ENCODE measurements around the gene BDKRB2. TPM values are rescaled to one million over a fixed set of nuclear protein-coding genes. Genes with fewer than 3 reads are reported as not detected.

Gene BDKRB2
- total and polyA plus RNA-seq, 2 donors (not counting 1 experiment from before 2014, with no cell fraction given), result 24.0 to 91.5 TPM

- no peak overlapping the region for H3K4me3 ChIP-seq (replicated peaks in 1 of 4; ENCODE audit: control extremely low read depth in 1 of 4, insufficient read depth in 1 of 4, low read depth in 3 of 4, low read length in 4 of 4)
- no peak overlapping the region for H3K27ac ChIP-seq (ENCODE audit: insufficient read depth, low read length)
- TF ChIP-seq, protein P1, sequence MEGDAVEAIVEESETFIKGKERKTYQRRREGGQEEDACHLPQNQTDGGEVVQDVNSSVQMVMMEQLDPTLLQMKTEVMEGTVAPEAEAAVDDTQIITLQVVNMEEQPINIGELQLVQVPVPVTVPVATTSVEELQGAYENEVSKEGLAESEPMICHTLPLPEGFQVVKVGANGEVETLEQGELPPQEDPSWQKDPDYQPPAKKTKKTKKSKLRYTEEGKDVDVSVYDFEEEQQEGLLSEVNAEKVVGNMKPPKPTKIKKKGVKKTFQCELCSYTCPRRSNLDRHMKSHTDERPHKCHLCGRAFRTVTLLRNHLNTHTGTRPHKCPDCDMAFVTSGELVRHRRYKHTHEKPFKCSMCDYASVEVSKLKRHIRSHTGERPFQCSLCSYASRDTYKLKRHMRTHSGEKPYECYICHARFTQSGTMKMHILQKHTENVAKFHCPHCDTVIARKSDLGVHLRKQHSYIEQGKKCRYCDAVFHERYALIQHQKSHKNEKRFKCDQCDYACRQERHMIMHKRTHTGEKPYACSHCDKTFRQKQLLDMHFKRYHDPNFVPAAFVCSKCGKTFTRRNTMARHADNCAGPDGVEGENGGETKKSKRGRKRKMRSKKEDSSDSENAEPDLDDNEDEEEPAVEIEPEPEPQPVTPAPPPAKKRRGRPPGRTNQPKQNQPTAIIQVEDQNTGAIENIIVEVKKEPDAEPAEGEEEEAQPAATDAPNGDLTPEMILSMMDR (conservative IDR thresholded peaks at IDR 0.05 in 1 of 2, IDR thresholded peaks at IDR 0.05 in 1 of 2; ENCODE audit: low read depth in 1 of 2, low read length in 2 of 2), result no peak
- TF ChIP-seq EZH2 (IDR thresholded peaks at IDR 0.05; ENCODE audit: low read length, missing control alignments), result no peak
- no peaks in the 10 kb centered on the region for H3K9me3 ChIP-seq (ENCODE audit: control insufficient read depth, insufficient read depth, low read depth, low read length)
- H2AFZ ChIP-seq (ENCODE audit: low read length), result no peak overlapping the region
- no peaks in the 10 kb centered on the region for H3K4me1 ChIP-seq (ENCODE audit: control insufficient read depth, extremely low read depth, insufficient read depth, low read length)
- no peaks in the 10 kb centered on the region for H4K20me1 ChIP-seq (ENCODE audit: control insufficient read depth, extremely low read depth, insufficient read depth, low read length)
- H3K4me2 ChIP-seq (ENCODE audit: extremely low read depth, insufficient read depth, low read length), result no peak overlapping the region
- DNase-seq (ENCODE audit: low read depth in 2 of 2), result no peak
- H3K9ac ChIP-seq (ENCODE audit: insufficient read depth, low read length), result no peak overlapping the region
- H3K36me3 ChIP-seq (ENCODE audit: control insufficient read depth, insufficient read depth, low read length), result no peaks in the 10 kb centered on the region
- H3K27me3 ChIP-seq (ENCODE audit: control insufficient read depth, insufficient read depth, low read length), result no peaks in the 10 kb centered on the region
- no peaks in the 10 kb centered on the region for H3K79me2 ChIP-seq (ENCODE audit: control insufficient read depth, insufficient read depth, low read length)
Measured at GRCh38 chr14:96160913-96161310, 43.7 kb upstream of the BDKRB2 start.

DNA sequence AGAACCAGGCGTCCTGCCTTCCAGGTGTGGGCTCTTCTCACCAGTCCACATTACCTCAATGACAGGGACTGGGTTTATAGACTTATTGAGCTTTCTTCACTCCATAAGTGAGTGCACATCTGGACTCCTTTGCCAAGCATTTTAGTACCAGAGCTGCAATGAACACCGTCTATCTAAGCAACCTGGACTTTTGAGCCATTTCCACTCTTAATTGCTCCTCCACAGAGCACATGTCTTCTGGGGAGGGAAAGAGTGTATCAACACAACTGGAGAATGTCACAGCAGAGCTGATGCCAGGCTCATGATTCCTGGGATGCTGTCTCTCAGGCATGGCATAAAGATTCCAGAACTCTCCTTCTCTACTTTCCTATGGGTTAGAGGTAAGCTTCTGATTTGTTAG, 43.0 kb upstream of the BDKRB2 start:
- H3K9ac ChIP-seq (ENCODE audit: insufficient read depth, low read length), result no peak overlapping the region
- H3K4me1 ChIP-seq (ENCODE audit: control insufficient read depth, extremely low read depth, insufficient read depth, low read length), result no peaks in the 10 kb centered on the region
- H2AFZ ChIP-seq (ENCODE audit: low read length), result no peak overlapping the region
- H3K36me3 ChIP-seq (ENCODE audit: control insufficient read depth, insufficient read depth, low read length), result no peaks in the 10 kb centered on the region
- no peaks in the 10 kb centered on the region for H3K27me3 ChIP-seq (ENCODE audit: control insufficient read depth, insufficient read depth, low read length)
- H3K27ac ChIP-seq (ENCODE audit: insufficient read depth, low read length), result no peak overlapping the region
- H3K4me2 ChIP-seq (ENCODE audit: extremely low read depth, insufficient read depth, low read length), result no peak overlapping the region
- DNase-seq (ENCODE audit: low read depth in 2 of 2), result no peak
- TF ChIP-seq EZH2 (IDR thresholded peaks at IDR 0.05; ENCODE audit: low read length, missing control alignments), result no peak
- TF ChIP-seq, protein P1 (conservative IDR thresholded peaks at IDR 0.05 in 1 of 2, IDR thresholded peaks at IDR 0.05 in 1 of 2; ENCODE audit: low read depth in 1 of 2, low read length in 2 of 2), result no peak
- no peaks in the 10 kb centered on the region for H4K20me1 ChIP-seq (ENCODE audit: control insufficient read depth, extremely low read depth, insufficient read depth, low read length)
- no peak overlapping the region for H3K4me3 ChIP-seq (replicated peaks in 1 of 4; ENCODE audit: control extremely low read depth in 1 of 4, insufficient read depth in 1 of 4, low read depth in 3 of 4, low read length in 4 of 4)
- H3K79me2 ChIP-seq (ENCODE audit: control insufficient read depth, insufficient read depth, low read length), result no peaks in the 10 kb centered on the region
- no peaks in the 10 kb centered on the region for H3K9me3 ChIP-seq (ENCODE audit: control insufficient read depth, insufficient read depth, low read depth, low read length)

DNA sequence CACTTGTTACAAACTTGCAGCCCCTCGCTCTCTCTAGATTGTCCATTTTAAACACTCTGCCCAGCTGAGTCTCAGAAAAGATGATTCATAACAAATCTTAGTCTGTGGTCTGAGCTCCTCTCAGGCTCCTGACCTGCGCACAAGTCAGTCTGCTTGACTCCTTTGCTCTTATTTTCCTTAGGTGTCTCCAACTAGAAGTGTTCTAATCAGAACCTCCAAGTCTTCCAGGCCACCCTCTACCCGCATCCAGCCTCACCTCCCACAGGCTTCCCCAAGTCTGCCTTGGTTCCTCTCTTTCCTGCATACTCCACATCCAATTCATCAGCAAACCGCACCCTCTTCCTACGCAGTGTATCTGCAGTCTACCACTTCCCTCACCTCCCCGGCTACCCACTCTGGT, 42.4 kb upstream of the BDKRB2 start:
- Histone ChIP-seq H3K4me3 (replicated peaks in 1 of 4; ENCODE audit: control extremely low read depth in 1 of 4, insufficient read depth in 1 of 4, low read depth in 3 of 4, low read length in 4 of 4) (no peak overlapping the region), H3K27me3 (ENCODE audit: control insufficient read depth, insufficient read depth, low read length) (no peaks in the 10 kb centered on the region), H2AFZ (ENCODE audit: low read length) (no peak overlapping the region), H3K9ac (ENCODE audit: insufficient read depth, low read length) (no peak overlapping the region), H3K79me2 (ENCODE audit: control insufficient read depth, insufficient read depth, low read length) (no peaks in the 10 kb centered on the region), H3K9me3 (ENCODE audit: control insufficient read depth, insufficient read depth, low read depth, low read length) (no peaks in the 10 kb centered on the region), H3K4me1 (ENCODE audit: control insufficient read depth, extremely low read depth, insufficient read depth, low read length) (peaks cover 5% of the 10 kb centered on the region), H3K27ac (ENCODE audit: insufficient read depth, low read length) (no peak overlapping the region), H3K4me2 (ENCODE audit: extremely low read depth, insufficient read depth, low read length) (no peak overlapping the region), H3K36me3 (ENCODE audit: control insufficient read depth, insufficient read depth, low read length) (no peaks in the 10 kb centered on the region), H4K20me1 (ENCODE audit: control insufficient read depth, extremely low read depth, insufficient read depth, low read length) (no peaks in the 10 kb centered on the region)
- DNase-seq (ENCODE audit: low read depth in 2 of 2), result peak in 1 of 2 donors; percentile 66
- TF ChIP-seq, protein P1 (conservative IDR thresholded peaks at IDR 0.05 in 1 of 2, IDR thresholded peaks at IDR 0.05 in 1 of 2; ENCODE audit: low read depth in 1 of 2, low read length in 2 of 2), result no peak
- no peak for TF ChIP-seq EZH2 (IDR thresholded peaks at IDR 0.05; ENCODE audit: low read length, missing control alignments)
